Astrocyte of the cerebellum (primary cell): ENCODE data around the gene RBM45.

ENCODE experiments used
- DNase-seq: peaks from one replicate; pipeline ENCODE4 v3.0.0-alpha.2; 2011; ENCODE audit warnings: low read depth
- H3K4me3 ChIP-seq: 2 replicates; pipeline ENCODE4 v1.5.1; 2011; ENCODE audit warnings: mild to moderate bottlenecking, low read depth, low read length, moderate library complexity
- CTCF ChIP-seq: IDR thresholded peaks from 2 replicates; pipeline ENCODE4 v1.5.1; 2012; ENCODE audit warnings: low read length, low read depth, moderate library complexity, mild to moderate bottlenecking; ENCODE audit errors: missing control alignments
- in situ Hi-C: cut with HindIII; loops from 2 replicates; pipeline ENCODE4 v1.10.0; 2017; ENCODE audit warnings: low sequenced_read_pairs

Gene RBM45

GRCh38 chr2:178082408-178083045, 29.7 kb upstream of the RBM45 start:
- no peak for DNase-seq
- in situ Hi-C loops = no loop called here
- no peak overlapping the region for H3K4me3 ChIP-seq
- TF ChIP-seq CTCF = no peak

- H3K4me3 ChIP-seq = no peak overlapping the region
- DNase-seq = no peak
- in situ Hi-C loops = no loop called here
- TF ChIP-seq CTCF = no peak
These were observed 28.0 kb upstream of the RBM45 start for GRCh38 chr2:178084273-178084672.

- in situ Hi-C loops = no loop called here
- no peak overlapping the region for H3K4me3 ChIP-seq
- DNase-seq = no peak
- no peak for TF ChIP-seq CTCF
These were observed 23.4 kb upstream of the RBM45 start for GRCh38 chr2:178088774-178089270.

- TF ChIP-seq CTCF = no peak
- no peak overlapping the region for H3K4me3 ChIP-seq
- no peak for DNase-seq
- in situ Hi-C loops = no loop called here
These were observed 18.8 kb upstream of the RBM45 start for GRCh38 chr2:178093471-178093870.

- no peak for TF ChIP-seq CTCF
- no peak overlapping the region for H3K4me3 ChIP-seq
- DNase-seq = no peak
- in situ Hi-C loops = no loop called here
These were observed 10.7 kb upstream of the RBM45 start for GRCh38 chr2:178101321-178102079.

- H3K4me3 ChIP-seq = no peak overlapping the region
- TF ChIP-seq CTCF = no peak
- in situ Hi-C loops = no loop called here
- no peak for DNase-seq
These were observed 6.7 kb upstream of the RBM45 start for GRCh38 chr2:178105566-178105965.
